Fibroblast of villous mesenchyme (primary cell): ENCODE results near the gene PLA2G4F. TPM values are rescaled to one million over a fixed set of nuclear protein-coding genes. Genes with fewer than 3 reads are reported as not detected.
"Not testable (repeated sequence)": the region's sequence is repeated elsewhere in the genome, so short reads cannot be mapped to it uniquely, and the experiment has no call there.

Source experiments
- DNase-seq: peaks from one replicate; pipeline ENCODE4 v3.0.0-alpha.2; 2010; ENCODE audit warnings: low read depth
- H3K4me3 ChIP-seq: 2 replicates; pipeline ENCODE4 v1.5.1; 2011; ENCODE audit warnings: low read depth, mild to moderate bottlenecking, low read length
- small RNA-seq: library from RNA; depleted of rRNA; stranded (forward); fragments of <200 nt; gene quantifications from one replicate; pipeline ENCODE3, GENCODE V24; 2012
- total RNA-seq: library from RNA; depleted of rRNA; stranded (reverse); fragments of >200 nt; gene quantifications from 2 replicates; pipeline ENCODE4 v1.2.3, GENCODE V29; 2012
- TF ChIP-seq, protein P1 (sequence below): IDR thresholded peaks from 2 replicates; pipeline ENCODE4 v1.5.1; 2012; ENCODE audit warnings: low read depth, mild to moderate bottlenecking, low read length; ENCODE audit not compliant: insufficient read depth

The PLA2G4F gene
- total RNA-seq, 1 donor, result not detected

DNA sequence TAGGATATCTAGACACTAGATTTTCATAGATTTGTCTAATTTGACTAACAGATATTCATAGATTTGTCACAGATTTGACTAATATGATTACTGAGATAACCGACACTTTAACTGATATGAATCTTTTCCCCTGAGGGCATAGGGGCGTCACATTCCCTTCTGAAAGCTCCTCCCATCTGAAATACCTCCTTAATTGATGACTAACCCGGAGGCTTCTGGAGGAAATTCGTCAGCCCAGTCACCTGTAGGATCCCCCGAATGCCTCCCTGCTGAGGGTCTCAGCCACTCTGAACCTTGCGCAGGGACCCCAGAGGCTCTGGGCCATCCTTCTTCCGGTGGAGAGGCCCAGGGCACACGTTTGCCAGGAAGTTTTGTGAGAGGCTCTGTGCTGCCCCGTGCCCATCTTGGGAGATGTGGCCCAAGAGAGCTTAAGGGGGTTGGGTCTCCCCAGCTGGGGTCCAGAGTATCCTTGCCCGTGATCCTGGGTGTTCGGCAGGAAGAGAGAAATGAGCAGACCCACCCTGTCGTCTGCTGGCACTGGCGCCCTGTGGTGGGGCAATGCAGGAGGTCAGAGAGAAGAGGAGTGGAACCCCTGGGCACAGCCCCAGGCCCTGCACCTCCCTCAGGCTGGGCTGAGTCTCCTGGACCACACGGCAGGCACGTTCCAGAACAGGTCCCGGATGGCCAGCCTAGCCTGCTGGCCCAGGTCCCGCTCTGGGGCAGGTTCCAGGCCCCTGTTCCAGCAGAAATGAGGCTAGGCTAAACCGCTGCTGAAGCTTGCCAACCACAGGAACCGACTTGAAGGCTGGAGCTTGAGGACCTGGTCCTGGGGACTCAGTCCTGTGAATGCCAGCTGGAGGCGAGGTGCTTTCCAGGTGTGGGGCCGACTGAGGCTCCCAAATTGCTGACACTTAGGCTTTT lies 63.8 kb downstream of the PLA2G4F start:
- no peak overlapping the region for H3K4me3 ChIP-seq
- TF ChIP-seq, protein P1, sequence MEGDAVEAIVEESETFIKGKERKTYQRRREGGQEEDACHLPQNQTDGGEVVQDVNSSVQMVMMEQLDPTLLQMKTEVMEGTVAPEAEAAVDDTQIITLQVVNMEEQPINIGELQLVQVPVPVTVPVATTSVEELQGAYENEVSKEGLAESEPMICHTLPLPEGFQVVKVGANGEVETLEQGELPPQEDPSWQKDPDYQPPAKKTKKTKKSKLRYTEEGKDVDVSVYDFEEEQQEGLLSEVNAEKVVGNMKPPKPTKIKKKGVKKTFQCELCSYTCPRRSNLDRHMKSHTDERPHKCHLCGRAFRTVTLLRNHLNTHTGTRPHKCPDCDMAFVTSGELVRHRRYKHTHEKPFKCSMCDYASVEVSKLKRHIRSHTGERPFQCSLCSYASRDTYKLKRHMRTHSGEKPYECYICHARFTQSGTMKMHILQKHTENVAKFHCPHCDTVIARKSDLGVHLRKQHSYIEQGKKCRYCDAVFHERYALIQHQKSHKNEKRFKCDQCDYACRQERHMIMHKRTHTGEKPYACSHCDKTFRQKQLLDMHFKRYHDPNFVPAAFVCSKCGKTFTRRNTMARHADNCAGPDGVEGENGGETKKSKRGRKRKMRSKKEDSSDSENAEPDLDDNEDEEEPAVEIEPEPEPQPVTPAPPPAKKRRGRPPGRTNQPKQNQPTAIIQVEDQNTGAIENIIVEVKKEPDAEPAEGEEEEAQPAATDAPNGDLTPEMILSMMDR, result no peak
- DNase-seq, result no peak

DNA sequence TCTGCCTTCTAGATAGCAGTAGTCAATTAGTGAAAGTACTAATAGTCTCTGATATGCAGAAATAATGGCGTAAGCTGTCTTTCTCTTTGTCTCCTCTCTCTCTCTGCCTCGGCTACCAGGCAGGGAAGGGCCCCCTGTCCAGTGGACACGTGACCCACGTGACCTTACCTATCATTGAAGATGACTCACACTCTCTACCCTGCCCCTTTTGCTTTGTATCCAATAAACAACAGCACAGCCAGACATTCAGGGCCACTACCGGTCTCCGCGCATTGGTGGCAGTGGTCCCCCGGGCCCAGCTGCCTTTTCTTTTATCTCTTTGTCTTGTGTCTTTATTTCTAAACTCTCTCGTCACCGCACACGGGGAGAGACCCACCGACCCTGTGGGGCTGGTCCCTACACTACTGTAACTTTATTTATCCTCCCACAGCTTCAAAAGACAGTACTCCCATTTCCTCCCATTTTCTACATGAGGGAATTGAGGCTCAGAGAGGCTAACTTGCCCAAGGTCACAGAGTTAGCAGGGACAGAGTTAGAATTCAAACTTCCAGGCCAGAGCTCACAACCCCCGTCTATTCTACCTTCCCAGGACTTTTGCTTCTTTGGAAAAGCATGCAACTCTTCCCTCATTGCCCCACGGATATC lies 64.6 kb downstream of the PLA2G4F start:
- not testable (repeated sequence) for H3K4me3 ChIP-seq, DNase-seq

DNA sequence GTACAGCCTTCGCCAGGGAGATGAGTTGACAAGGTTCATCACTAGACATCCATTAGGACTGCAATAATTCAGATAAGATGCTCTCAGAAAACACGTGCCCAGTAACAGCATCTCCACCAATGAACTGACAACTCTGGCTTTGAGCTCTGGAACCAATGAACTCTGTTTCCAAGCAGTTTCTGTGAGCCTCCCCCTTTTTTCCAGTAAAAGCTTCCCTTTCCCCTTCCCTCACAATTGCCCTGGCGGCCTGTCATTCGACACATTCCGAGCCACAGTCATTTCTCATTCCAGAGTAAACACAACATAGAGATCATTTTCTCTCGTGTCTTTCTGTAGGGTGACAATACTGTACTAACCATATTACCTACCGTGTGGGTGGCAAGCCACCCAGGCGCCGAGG lies 65.7 kb downstream of the PLA2G4F start:
- no peak for DNase-seq
- no peak overlapping the region for H3K4me3 ChIP-seq
- TF ChIP-seq, protein P1, result no peak

DNA sequence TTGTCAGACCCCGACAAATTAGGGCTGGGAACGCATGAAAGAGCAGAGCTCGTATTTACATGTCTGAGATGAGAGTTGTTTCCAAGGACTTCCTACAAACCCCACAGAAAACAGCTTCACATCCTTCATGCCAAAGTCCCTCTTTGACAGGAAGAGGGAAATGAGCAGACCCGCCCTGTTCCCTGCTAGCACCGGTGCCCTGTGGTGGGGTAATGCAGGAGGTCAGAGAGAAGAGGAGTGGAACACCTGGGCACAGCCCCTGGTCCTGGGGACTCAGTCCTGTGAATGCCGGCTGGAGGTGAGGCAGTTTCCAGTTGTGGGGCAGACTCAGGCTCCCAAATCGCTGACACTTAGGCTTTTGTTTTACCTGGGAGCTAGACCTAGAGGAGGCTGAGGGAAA lies 66.1 kb downstream of the PLA2G4F start:
- TF ChIP-seq, protein P1, result no peak
- DNase-seq, result no peak

DNA sequence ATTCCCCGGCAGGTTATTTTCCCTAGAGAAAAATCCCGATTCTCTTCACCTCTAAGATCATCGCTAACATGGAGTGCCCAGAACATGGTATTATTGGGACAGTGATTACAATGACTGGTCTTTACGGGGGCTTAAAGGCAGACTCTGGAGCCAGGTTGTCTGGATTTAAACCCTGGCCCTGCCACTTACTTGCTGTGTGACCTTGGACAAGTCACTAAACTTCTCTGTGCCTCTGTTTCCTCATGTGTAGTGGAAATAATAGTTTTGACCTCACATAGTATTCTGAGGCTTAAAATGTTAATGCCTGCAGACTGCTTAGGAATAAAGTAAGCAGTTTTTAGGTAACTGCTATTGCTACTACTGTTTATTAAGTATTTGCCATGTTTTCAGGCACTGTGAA lies 66.5 kb downstream of the PLA2G4F start:
- TF ChIP-seq, protein P1, result no peak
- DNase-seq, result no peak
- no peak overlapping the region for H3K4me3 ChIP-seq

More for the DNA sequence above, 66.1 kb downstream of the PLA2G4F start:
- no peak overlapping the region for H3K4me3 ChIP-seq

Small RNA genes within 50 kb of the gene (small RNA-seq; reads per million reads assigned to genes)
- 10.0 reads per million, percentile 90 among the genes with 10 or more reads in this experiment for gene MIR627

Other genes starting within 250 kb of the PLA2G4F start
- gene EHD4, start 184.1 kb downstream of the PLA2G4F start, total RNA-seq, result 18.0 and 19.0 TPM in 2 replicates
- not detected in 2 replicates for gene PLA2G4E, start 135.6 kb downstream of the PLA2G4F start, total RNA-seq
- not detected in 2 replicates for gene PLA2G4D, start 62.1 kb downstream of the PLA2G4F start, total RNA-seq
- 58.0 and 70.4 TPM in 2 replicates for gene VPS39, start 51.7 kb upstream of the PLA2G4F start, total RNA-seq
- gene GANC, start 116.6 kb upstream of the PLA2G4F start, total RNA-seq, result 22.5 and 25.5 TPM in 2 replicates
- gene TMEM87A, start 116.8 kb upstream of the PLA2G4F start, total RNA-seq, result 70.9 and 79.9 TPM in 2 replicates
- 0.64 and 2.6 TPM in 2 replicates for gene CAPN3, start 202.9 kb upstream of the PLA2G4F start, total RNA-seq